ENCODE measurements around the gene VPS16. TPM values are rescaled to one million over a fixed set of nuclear protein-coding genes. Genes with fewer than 3 reads are reported as not detected.
"Not testable (repeated sequence)": the region's sequence is repeated elsewhere in the genome, so short reads cannot be mapped to it uniquely, and the experiment has no call there.

The VPS16 gene
- total and polyA plus RNA-seq, 2 donors (not counting 1 experiment from before 2014, with no cell fraction given): 32.9 to 46.1 TPM

DNA sequence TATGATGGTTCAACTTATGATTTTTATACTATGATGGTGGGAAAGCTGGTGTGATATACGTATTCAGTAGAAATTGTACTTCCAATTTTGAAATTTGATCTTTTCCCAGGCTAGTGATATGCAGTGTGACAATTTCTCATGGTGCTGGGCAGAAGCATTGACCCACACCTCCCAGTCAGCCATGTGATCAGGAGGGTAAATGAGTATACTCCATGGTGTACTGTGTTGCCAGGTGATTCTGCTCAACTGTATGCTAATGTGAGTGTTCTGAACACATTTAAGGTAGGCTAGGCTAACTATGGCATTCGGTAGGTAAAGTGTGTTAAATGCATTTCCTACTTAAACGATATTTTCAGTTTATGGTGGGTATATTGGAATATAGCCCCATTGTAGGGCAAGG is 51.8 kb downstream of the VPS16 start:
- Histone ChIP-seq H3K4me1 (ENCODE audit: control insufficient read depth, extremely low read depth, insufficient read depth, low read length) (no peaks in the 10 kb centered on the region), H4K20me1 (ENCODE audit: control insufficient read depth, extremely low read depth, insufficient read depth, low read length) (no peaks in the 10 kb centered on the region), H3K79me2 (ENCODE audit: control insufficient read depth, insufficient read depth, low read length) (peaks cover 42% of the 10 kb centered on the region), H3K27ac (ENCODE audit: insufficient read depth, low read length) (no peak overlapping the region), H2AFZ (ENCODE audit: low read length) (no peak overlapping the region), H3K9ac (ENCODE audit: insufficient read depth, low read length) (no peak overlapping the region), H3K4me3 (replicated peaks in 1 of 4; ENCODE audit: control extremely low read depth in 1 of 4, insufficient read depth in 1 of 4, low read depth in 3 of 4, low read length in 4 of 4) (no peak overlapping the region), H3K27me3 (ENCODE audit: control insufficient read depth, insufficient read depth, low read length) (no peaks in the 10 kb centered on the region), H3K9me3 (ENCODE audit: control insufficient read depth, insufficient read depth, low read depth, low read length) (no peaks in the 10 kb centered on the region), H3K36me3 (ENCODE audit: control insufficient read depth, insufficient read depth, low read length) (no peaks in the 10 kb centered on the region), H3K4me2 (ENCODE audit: extremely low read depth, insufficient read depth, low read length) (no peak overlapping the region)
- no peak for DNase-seq (ENCODE audit: low read depth in 2 of 2)
- TF ChIP-seq, protein P1, sequence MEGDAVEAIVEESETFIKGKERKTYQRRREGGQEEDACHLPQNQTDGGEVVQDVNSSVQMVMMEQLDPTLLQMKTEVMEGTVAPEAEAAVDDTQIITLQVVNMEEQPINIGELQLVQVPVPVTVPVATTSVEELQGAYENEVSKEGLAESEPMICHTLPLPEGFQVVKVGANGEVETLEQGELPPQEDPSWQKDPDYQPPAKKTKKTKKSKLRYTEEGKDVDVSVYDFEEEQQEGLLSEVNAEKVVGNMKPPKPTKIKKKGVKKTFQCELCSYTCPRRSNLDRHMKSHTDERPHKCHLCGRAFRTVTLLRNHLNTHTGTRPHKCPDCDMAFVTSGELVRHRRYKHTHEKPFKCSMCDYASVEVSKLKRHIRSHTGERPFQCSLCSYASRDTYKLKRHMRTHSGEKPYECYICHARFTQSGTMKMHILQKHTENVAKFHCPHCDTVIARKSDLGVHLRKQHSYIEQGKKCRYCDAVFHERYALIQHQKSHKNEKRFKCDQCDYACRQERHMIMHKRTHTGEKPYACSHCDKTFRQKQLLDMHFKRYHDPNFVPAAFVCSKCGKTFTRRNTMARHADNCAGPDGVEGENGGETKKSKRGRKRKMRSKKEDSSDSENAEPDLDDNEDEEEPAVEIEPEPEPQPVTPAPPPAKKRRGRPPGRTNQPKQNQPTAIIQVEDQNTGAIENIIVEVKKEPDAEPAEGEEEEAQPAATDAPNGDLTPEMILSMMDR (conservative IDR thresholded peaks at IDR 0.05 in 1 of 2, IDR thresholded peaks at IDR 0.05 in 1 of 2; ENCODE audit: low read depth in 1 of 2, low read length in 2 of 2): no peak
- TF ChIP-seq EZH2 (IDR thresholded peaks at IDR 0.05; ENCODE audit: low read length, missing control alignments): no peak

DNA sequence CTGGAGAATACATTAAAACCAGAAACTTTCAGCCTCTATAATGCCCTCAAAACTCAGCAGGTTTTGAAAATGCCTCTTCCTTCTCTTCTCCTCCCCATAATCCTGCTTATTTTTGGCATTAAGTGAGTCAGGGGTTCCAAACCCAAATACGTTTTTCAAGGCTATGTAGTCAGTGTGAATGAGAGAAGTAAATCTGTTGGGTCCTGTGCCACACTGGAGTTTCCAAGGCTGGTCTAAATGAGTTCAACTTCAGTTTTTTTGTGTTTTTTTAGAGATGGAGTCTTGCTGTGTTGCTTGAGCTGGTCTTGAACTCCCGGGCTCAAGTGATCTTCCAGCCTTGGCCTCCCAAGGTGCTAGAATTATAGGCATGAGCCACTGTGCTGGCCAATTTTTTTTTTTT is 53.7 kb downstream of the VPS16 start:
- Histone ChIP-seq H2AFZ (ENCODE audit: low read length) (no peak overlapping the region), H3K4me3 (replicated peaks in 1 of 4; ENCODE audit: control extremely low read depth in 1 of 4, insufficient read depth in 1 of 4, low read depth in 3 of 4, low read length in 4 of 4) (no peak overlapping the region), H4K20me1 (ENCODE audit: control insufficient read depth, extremely low read depth, insufficient read depth, low read length) (no peaks in the 10 kb centered on the region), H3K4me2 (ENCODE audit: extremely low read depth, insufficient read depth, low read length) (no peak overlapping the region), H3K79me2 (ENCODE audit: control insufficient read depth, insufficient read depth, low read length) (peaks cover 32% of the 10 kb centered on the region), H3K27ac (ENCODE audit: insufficient read depth, low read length) (no peak overlapping the region), H3K9me3 (ENCODE audit: control insufficient read depth, insufficient read depth, low read depth, low read length) (no peaks in the 10 kb centered on the region), H3K4me1 (ENCODE audit: control insufficient read depth, extremely low read depth, insufficient read depth, low read length) (no peaks in the 10 kb centered on the region), H3K36me3 (ENCODE audit: control insufficient read depth, insufficient read depth, low read length) (no peaks in the 10 kb centered on the region), H3K27me3 (ENCODE audit: control insufficient read depth, insufficient read depth, low read length) (no peaks in the 10 kb centered on the region), H3K9ac (ENCODE audit: insufficient read depth, low read length) (no peak overlapping the region)
- TF ChIP-seq, protein P1 (conservative IDR thresholded peaks at IDR 0.05 in 1 of 2, IDR thresholded peaks at IDR 0.05 in 1 of 2; ENCODE audit: low read depth in 1 of 2, low read length in 2 of 2): no peak
- TF ChIP-seq EZH2 (IDR thresholded peaks at IDR 0.05; ENCODE audit: low read length, missing control alignments): no peak
- DNase-seq (ENCODE audit: low read depth in 2 of 2): no peak

DNA sequence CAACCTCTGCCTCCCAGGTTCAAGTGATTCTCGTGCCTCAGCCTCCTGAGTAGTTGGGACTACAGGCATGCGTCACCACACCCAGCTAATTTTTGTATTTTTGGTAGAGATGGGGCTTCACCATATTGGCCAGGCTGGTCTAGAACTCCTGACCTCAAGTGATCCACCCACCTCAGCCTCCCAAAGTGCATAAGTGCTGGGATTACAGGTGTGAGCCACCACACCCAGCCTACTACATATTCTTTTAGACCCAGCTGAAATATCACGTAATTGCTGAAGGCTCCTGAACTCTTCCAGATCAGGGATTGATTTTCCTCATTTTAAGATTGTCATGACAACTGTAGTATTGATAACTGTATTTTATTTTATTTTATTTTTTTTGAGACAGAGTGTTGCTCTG is 54.6 kb downstream of the VPS16 start:
- not testable (repeated sequence) for H3K4me1 ChIP-seq (ENCODE audit: control insufficient read depth, extremely low read depth, insufficient read depth, low read length); H2AFZ ChIP-seq (ENCODE audit: low read length); H3K36me3 ChIP-seq (ENCODE audit: control insufficient read depth, insufficient read depth, low read length); H3K9ac ChIP-seq (ENCODE audit: insufficient read depth, low read length); DNase-seq (ENCODE audit: low read depth in 2 of 2); H4K20me1 ChIP-seq (ENCODE audit: control insufficient read depth, extremely low read depth, insufficient read depth, low read length); H3K9me3 ChIP-seq (ENCODE audit: control insufficient read depth, insufficient read depth, low read depth, low read length); H3K4me2 ChIP-seq (ENCODE audit: extremely low read depth, insufficient read depth, low read length); H3K4me3 ChIP-seq (replicated peaks in 1 of 4; ENCODE audit: control extremely low read depth in 1 of 4, insufficient read depth in 1 of 4, low read depth in 3 of 4, low read length in 4 of 4); H3K27me3 ChIP-seq (ENCODE audit: control insufficient read depth, insufficient read depth, low read length); H3K27ac ChIP-seq (ENCODE audit: insufficient read depth, low read length)
- H3K79me2 ChIP-seq (ENCODE audit: control insufficient read depth, insufficient read depth, low read length): peaks cover 28% of the 10 kb centered on the region

Data from fibroblast of lung (primary cell).